Measurements from ENCODE around the gene MYO1E. TPM values are rescaled to one million over a fixed set of nuclear protein-coding genes. Genes with fewer than 3 reads are reported as not detected.

The MYO1E gene
- total and polyA plus RNA-seq, 10 donors = 21.3 to 115 (median 65.6) TPM

- Histone ChIP-seq H3K27me3 (replicated peaks in 1 of 7) (no peaks in the 10 kb centered on the region), H3K4me1 (peaks cover 6 to 57% (median 18%) of the 10 kb centered on the region in 6 donors), H3K27ac (no peak overlapping the region), H3K4me3 (peak overlapping the region in 1 of 8 donors; percentile 11), H3K36me3 (no peaks in the 10 kb centered on the region), H3K9me3 (no peaks in the 10 kb centered on the region)
- DNase-seq = no peak
- intact Hi-C loops (cut with DNase I; ENCODE audit: low total_unique reads) = no loop called here
- WGBS, 5 donors = 63 to 81% (median 71%) methylated on average over 11 of the region's 11 CpGs
- TF ChIP-seq POLR2A (IDR thresholded peaks at IDR 0.05) = no peak
- TF ChIP-seq, protein P1, sequence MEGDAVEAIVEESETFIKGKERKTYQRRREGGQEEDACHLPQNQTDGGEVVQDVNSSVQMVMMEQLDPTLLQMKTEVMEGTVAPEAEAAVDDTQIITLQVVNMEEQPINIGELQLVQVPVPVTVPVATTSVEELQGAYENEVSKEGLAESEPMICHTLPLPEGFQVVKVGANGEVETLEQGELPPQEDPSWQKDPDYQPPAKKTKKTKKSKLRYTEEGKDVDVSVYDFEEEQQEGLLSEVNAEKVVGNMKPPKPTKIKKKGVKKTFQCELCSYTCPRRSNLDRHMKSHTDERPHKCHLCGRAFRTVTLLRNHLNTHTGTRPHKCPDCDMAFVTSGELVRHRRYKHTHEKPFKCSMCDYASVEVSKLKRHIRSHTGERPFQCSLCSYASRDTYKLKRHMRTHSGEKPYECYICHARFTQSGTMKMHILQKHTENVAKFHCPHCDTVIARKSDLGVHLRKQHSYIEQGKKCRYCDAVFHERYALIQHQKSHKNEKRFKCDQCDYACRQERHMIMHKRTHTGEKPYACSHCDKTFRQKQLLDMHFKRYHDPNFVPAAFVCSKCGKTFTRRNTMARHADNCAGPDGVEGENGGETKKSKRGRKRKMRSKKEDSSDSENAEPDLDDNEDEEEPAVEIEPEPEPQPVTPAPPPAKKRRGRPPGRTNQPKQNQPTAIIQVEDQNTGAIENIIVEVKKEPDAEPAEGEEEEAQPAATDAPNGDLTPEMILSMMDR (IDR thresholded peaks at IDR 0.05 in 8 of 11, conservative IDR thresholded peaks at IDR 0.05 in 3 of 11) = no peak
- TF ChIP-seq POLR2AphosphoS5 (IDR thresholded peaks at IDR 0.05) = no peak
Observed at GRCh38 chr15:59290295-59291212, 82.1 kb downstream of the MYO1E start.

DNA sequence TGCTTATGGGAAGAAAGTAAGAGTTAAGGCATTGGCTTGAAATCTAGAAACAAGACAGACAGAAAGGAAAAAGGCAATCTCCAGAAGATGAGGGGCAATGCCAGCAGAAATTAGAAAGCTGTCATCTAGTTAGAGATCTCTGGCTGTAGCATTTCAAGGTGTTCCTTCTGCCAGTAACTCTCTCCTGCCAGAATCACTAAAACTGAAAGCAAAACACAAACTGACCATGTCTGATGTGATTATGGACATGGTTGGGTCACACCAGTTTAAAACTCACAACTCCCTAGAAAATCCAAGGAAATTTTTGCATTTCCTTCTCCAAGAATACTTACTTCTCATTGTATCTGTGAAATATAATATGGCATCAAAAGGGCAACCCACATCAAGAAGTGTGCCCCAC, 83.1 kb downstream of the MYO1E start:
- Histone ChIP-seq H3K4me3 (no peak overlapping the region), H3K27me3 (replicated peaks in 1 of 7) (no peaks in the 10 kb centered on the region), H3K4me1 (peaks cover 0 to 47% (median 12%) of the 10 kb centered on the region in 6 donors), H3K9me3 (no peaks in the 10 kb centered on the region), H3K27ac (no peak overlapping the region), H3K36me3 (no peaks in the 10 kb centered on the region)
- no peak for TF ChIP-seq POLR2AphosphoS5 (IDR thresholded peaks at IDR 0.05)
- intact Hi-C loops (cut with DNase I; ENCODE audit: low total_unique reads) = no loop called here
- DNase-seq = no peak

DNA sequence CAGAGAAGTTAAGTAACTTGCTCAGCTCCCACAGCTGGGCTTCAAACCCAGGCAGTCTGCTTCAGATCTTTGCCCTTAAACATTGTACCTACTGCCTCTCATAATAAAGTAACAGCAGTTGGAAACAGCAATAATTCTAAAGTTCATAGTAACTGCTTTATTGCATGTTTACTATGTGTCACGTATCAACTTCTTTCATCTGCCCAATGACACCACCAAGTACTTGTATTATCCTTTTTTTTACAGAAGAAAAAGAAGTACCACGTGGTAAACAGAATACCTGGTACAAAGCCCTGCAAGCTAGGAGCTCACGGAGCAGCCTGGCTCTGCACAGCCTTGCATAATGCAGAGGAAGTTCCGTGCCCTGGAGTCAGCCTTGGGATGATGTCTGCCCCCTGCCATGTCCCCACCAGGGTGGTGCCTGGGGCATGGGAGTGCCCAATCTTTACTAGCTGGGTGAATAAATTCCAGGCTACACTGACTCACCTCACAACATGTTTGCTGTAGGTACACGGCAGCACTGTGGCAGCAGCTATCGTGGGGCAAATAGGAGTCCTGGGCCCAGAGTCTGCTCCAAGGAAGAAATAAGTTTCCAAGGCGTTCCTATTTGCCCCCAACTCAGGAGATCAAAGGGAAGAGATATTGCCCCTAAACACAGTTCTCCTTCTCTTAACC, 88.8 kb downstream of the MYO1E start:
- intact Hi-C loops (cut with DNase I; ENCODE audit: low total_unique reads) = no loop called here
- 67 to 88% (median 81%) methylated on average over 7 of the region's 7 CpGs for WGBS, 5 donors
- no peak for DNase-seq
- Histone ChIP-seq H3K36me3 (no peaks in the 10 kb centered on the region), H3K27me3 (replicated peaks in 1 of 7) (no peaks in the 10 kb centered on the region), H3K27ac (no peak overlapping the region), H3K4me3 (no peak overlapping the region), H3K4me1 (peaks cover 0 to 22% (median 3%) of the 10 kb centered on the region in 6 donors), H3K9me3 (no peaks in the 10 kb centered on the region)
- TF ChIP-seq POLR2AphosphoS5 (IDR thresholded peaks at IDR 0.05) (no peak), POLR2A (IDR thresholded peaks at IDR 0.05) (no peak)
- TF ChIP-seq, protein P1 (IDR thresholded peaks at IDR 0.05 in 8 of 11, conservative IDR thresholded peaks at IDR 0.05 in 3 of 11) = no peak

DNA sequence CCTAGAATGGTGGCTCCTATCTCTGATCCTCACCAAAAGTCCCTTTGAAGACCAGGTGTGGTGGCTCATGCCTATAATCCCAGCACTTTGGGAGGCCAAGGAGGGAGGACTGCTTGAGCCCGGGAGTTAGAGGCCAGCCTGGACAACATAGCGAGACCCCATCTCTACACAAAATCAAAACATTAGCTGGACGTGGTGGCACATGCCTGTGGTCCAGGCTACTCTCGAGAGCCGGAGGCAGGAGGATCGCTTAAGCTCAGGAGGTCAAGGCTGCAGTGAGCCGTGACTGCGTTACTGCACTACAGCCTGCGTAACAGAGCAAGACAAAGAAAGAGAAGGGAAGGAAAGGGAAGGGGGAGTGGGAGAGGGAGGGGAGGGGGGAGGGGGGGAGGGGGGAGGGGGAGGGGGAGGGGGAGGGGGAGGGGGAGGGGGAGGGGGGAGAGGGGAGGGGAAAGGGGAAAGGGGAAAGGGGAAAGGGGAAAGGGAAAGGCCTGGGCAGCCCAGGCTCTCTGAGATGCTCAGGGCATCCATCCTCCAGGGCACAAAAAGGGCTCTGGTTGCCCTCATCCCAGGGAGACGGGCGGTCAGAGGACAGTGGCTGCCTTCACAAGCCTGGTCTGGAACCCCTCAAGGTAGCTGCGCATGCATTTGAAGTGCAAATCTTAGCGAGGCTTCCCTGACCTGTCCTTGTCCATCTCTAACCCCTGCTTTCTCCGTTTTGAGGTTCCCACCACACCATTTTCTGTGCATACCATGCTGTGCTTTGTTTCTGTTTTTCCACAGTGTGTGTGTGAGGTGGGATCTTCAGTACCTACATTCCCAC, 89.9 kb downstream of the MYO1E start:
- WGBS, 5 donors = 74 to 84% (median 80%) methylated on average over 11 to 14 of the region's 14 CpGs
- TF ChIP-seq POLR2AphosphoS5 (IDR thresholded peaks at IDR 0.05) (no peak), POLR2A (IDR thresholded peaks at IDR 0.05) (no peak)
- TF ChIP-seq, protein P1 (IDR thresholded peaks at IDR 0.05 in 8 of 11, conservative IDR thresholded peaks at IDR 0.05 in 3 of 11) = no peak
- no peaks in the 10 kb centered on the region for H3K27me3 ChIP-seq (replicated peaks in 1 of 7)

More for the DNA sequence above, 89.9 kb downstream of the MYO1E start:
- Histone ChIP-seq H3K27ac (no peak overlapping the region), H3K4me3 (no peak overlapping the region), H3K36me3 (no peaks in the 10 kb centered on the region), H3K9me3 (no peaks in the 10 kb centered on the region), H3K4me1 (peaks cover 0 to 22% (median 3%) of the 10 kb centered on the region in 6 donors)
- no peak for DNase-seq
- intact Hi-C loops (cut with DNase I; ENCODE audit: low total_unique reads) = no loop called here

Measured in spleen (tissue), 11 donors.